Suprapubic skin (tissue), 4 donors: ENCODE data around the gene RALGPS1.

Experiments
- POLR2A ChIP-seq, 2 donors: fragments of 450-650 bp; IDR thresholded peaks; one replicate each; pipeline ENCODE4 v1.6.1; 2017; ENCODE audit warnings: antibody characterized with exemption in 2 of 2, mild to moderate bottlenecking in 2 of 2, moderate library complexity in 2 of 2
- POLR2AphosphoS5 ChIP-seq, 3 donors: sonication (generic); formaldehyde crosslinking; IDR thresholded peaks; one replicate each; pipeline ENCODE4 v1.6.1; 2017; ENCODE audit warnings: antibody characterized with exemption in 3 of 3
- TF ChIP-seq, protein P1 (sequence below), 2 donors: fragments of 200-600 bp in 1 of 2; fragments of 450-650 bp in 1 of 2; sonication (generic) in 1 of 2; IDR thresholded peaks; one replicate each; pipeline ENCODE4 v1.5.1; 2016 to 2019; ENCODE audit warnings: antibody characterized with exemption in 2 of 2, mild to moderate bottlenecking in 1 of 2, moderate library complexity in 1 of 2

DNA sequence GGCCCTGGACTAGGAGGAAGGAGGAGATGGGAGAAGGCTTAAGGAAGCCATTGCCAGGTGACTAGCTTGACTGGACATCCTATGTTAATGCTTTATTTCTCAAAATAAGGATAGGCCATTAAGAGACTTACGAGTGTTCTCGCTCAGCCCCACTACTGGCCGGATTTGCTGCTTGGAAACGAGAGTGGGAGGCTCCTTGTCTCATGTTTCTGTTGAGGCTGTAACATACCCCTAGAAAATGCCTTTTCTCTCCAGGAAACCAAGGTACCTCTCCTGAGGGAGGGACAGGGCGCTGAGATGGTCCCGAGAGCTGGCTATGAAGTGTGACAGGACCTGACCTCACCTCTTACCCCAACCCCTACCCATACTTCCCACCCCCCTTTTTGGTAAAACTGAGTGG is 60.0 kb downstream of the RALGPS1 start:
- no peak for TF ChIP-seq POLR2A (IDR thresholded peaks at IDR 0.05)
- TF ChIP-seq, protein P1, sequence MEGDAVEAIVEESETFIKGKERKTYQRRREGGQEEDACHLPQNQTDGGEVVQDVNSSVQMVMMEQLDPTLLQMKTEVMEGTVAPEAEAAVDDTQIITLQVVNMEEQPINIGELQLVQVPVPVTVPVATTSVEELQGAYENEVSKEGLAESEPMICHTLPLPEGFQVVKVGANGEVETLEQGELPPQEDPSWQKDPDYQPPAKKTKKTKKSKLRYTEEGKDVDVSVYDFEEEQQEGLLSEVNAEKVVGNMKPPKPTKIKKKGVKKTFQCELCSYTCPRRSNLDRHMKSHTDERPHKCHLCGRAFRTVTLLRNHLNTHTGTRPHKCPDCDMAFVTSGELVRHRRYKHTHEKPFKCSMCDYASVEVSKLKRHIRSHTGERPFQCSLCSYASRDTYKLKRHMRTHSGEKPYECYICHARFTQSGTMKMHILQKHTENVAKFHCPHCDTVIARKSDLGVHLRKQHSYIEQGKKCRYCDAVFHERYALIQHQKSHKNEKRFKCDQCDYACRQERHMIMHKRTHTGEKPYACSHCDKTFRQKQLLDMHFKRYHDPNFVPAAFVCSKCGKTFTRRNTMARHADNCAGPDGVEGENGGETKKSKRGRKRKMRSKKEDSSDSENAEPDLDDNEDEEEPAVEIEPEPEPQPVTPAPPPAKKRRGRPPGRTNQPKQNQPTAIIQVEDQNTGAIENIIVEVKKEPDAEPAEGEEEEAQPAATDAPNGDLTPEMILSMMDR (IDR thresholded peaks at IDR 0.05), result no peak
- TF ChIP-seq POLR2AphosphoS5 (IDR thresholded peaks at IDR 0.05), result no peak
